ENCODE measurements around the gene BCL2L15. TPM values are rescaled to one million over a fixed set of nuclear protein-coding genes. Genes with fewer than 3 reads are reported as not detected.

The BCL2L15 gene
- total RNA-seq, 2 experiments from 2014 or later, result 0.98 to 1.1 TPM

GRCh38 chr1:113904293-113904673 lies 16.9 kb upstream of the BCL2L15 start:
- no peaks in the 10 kb centered on the region for H3K27me3 Mint-ChIP-seq

DNA sequence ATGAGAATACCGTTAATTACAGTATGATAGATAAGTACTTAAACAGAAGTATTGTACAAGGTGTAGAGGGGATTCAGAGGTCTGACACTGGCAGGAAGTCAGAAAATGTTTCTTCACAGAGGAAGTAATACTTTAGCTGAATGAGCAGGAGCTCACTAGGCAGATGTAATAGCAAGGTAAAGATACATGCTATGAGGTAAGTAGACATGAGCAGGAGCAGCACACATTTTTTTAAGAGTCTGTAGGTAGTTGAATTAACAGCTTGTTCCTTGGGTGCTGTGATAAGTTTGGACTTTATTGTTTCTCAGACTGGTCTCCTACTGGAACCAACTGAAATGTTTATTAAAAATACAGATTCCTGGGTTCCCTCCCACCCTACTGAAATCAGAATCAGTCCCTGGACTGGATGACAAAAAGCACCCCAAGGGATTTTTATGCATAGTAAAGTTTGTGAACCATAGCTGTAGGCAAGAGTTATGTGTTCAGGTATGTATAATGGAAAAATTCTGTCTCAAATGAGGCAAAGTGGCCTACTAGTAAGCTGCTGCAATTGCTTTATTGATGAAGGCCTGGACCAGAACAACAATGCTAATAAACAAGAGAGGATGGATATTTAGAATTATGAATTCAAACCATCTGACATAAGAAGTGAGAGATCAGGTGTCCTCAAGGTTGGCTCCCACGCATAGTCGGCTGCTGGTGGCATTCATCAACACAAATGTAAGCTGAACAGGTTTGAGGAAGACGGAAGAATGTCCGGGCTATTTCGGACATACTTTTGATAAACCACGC lies 16.3 kb upstream of the BCL2L15 start:
- H3K27me3 Mint-ChIP-seq, result no peaks in the 10 kb centered on the region
- peak; percentile 12 for DNase-seq
- CTCF ChIA-PET, result interaction anchor here (0.8 to 5.9 kb wide), 14 partner anchors 7 to 92 kb away, joined by 3 to 38 read pairs (median 4); partner anchors contain the start of genes HIPK1 and RSBN1

More at GRCh38 chr1:113904293-113904673, 16.9 kb upstream of the BCL2L15 start:
- DNase-seq, result peak; percentile 75
- Mint-ChIP-seq H3K36me3 (ENCODE audit: low read depth) (peaks cover 54% of the 10 kb centered on the region), H3K9me3 (no peaks in the 10 kb centered on the region), H3K27ac (peak overlapping the region; percentile 96), H3K4me1 (peaks cover 64% of the 10 kb centered on the region), H3K4me3 (peak overlapping the region; percentile 89)
- POLR2A ChIA-PET, result interaction anchor here (0.6 to 2.2 kb wide), 7 partner anchors 25 to 93 kb away, joined by 3 to 10 read pairs (median 4); partner anchors contain the start of gene HIPK1
- CTCF ChIA-PET, result interaction anchor here (0.8 to 5.9 kb wide), 14 partner anchors 8 to 92 kb away, joined by 3 to 38 read pairs (median 4); partner anchors contain the start of genes HIPK1 and RSBN1

GRCh38 chr1:113901191-113901590 lies 13.8 kb upstream of the BCL2L15 start:
- Mint-ChIP-seq H3K27ac (peak overlapping the region; percentile 23), H3K9me3 (no peaks in the 10 kb centered on the region), H3K4me1 (peaks cover 56% of the 10 kb centered on the region), H3K36me3 (ENCODE audit: low read depth) (peaks cover 67% of the 10 kb centered on the region), H3K27me3 (no peaks in the 10 kb centered on the region), H3K4me3 (no peak overlapping the region)
- ChIA-PET CTCF (interaction anchor here (0.8 to 2.3 kb wide), 3 partner anchors 12 to 46 kb away, joined by 3 to 8 read pairs (median 3); no protein-coding TSS in a partner anchor), POLR2A (no interaction called here)
- DNase-seq, result no peak

More for the DNA sequence above, 16.3 kb upstream of the BCL2L15 start:
- POLR2A ChIA-PET, result interaction anchor here (0.6 to 2.2 kb wide), 6 partner anchors 25 to 92 kb away, joined by 3 to 10 read pairs (median 4); partner anchors contain the start of gene HIPK1
- no peaks in the 10 kb centered on the region for H3K9me3 Mint-ChIP-seq
- H3K27ac Mint-ChIP-seq, result peak overlapping the region; percentile 96
- peaks cover 58% of the 10 kb centered on the region for H3K36me3 Mint-ChIP-seq (ENCODE audit: low read depth)
- peak overlapping the region; percentile 89 for H3K4me3 Mint-ChIP-seq
- peaks cover 66% of the 10 kb centered on the region for H3K4me1 Mint-ChIP-seq

DNA sequence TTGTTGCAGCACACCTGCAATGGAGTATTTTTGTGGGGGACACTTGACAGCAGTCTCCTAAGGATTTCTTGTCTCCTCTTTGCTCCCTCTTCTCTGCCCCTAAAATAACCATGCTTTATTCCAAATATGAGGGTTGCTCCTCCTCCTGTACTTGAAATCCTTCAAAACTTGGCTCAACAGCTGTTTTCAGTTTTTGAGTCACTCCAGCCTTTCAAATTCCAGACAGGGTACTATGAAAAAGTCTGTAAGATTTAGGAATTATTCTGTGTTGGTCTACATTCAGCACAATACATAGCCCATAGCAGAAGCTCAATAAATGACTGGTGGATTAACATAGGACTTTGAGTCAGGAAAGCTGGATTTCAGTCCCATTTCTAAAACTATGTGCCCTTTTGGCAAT lies 11.7 kb upstream of the BCL2L15 start:
- Mint-ChIP-seq H3K27ac (no peak overlapping the region), H3K4me3 (no peak overlapping the region), H3K36me3 (ENCODE audit: low read depth) (peaks cover 83% of the 10 kb centered on the region), H3K4me1 (peaks cover 54% of the 10 kb centered on the region), H3K9me3 (no peaks in the 10 kb centered on the region), H3K27me3 (no peaks in the 10 kb centered on the region)
- no peak for DNase-seq
- ChIA-PET CTCF (interaction anchor here (0.6 to 1.4 kb wide), 3 partner anchors 16 to 417 kb away, joined by 3 read pairs; no protein-coding TSS in a partner anchor), POLR2A (no interaction called here)

GRCh38 chr1:113898241-113898814 lies 10.9 kb upstream of the BCL2L15 start:
- Mint-ChIP-seq H3K27me3 (no peaks in the 10 kb centered on the region), H3K4me3 (no peak overlapping the region), H3K36me3 (ENCODE audit: low read depth) (peaks cover 87% of the 10 kb centered on the region), H3K4me1 (peaks cover 47% of the 10 kb centered on the region), H3K9me3 (no peaks in the 10 kb centered on the region), H3K27ac (no peak overlapping the region)
- ChIA-PET POLR2A (no interaction called here), CTCF (interaction anchor here (0.6 to 0.7 kb wide), 2 partner anchors 23 to 33 kb away, joined by 3 read pairs; no protein-coding TSS in a partner anchor)
- DNase-seq, result no peak

- no peak overlapping the region for H3K27ac Mint-ChIP-seq
- ChIA-PET CTCF (interaction anchor here (0.7 to 1.5 kb wide), 5 partner anchors 9 to 39 kb away, joined by 3 to 4 read pairs (median 3); partner anchors contain the start of genes AP4B1 and DCLRE1B), POLR2A (interaction anchor here (0.6 kb wide), 1 partner anchor 143 kb away, joined by 3 read pairs; no protein-coding TSS in a partner anchor)
- H3K4me1 Mint-ChIP-seq, result peaks cover 24% of the 10 kb centered on the region
- H3K36me3 Mint-ChIP-seq (ENCODE audit: low read depth), result peaks cover 65% of the 10 kb centered on the region
- no peak for DNase-seq
- no peaks in the 10 kb centered on the region for H3K9me3 Mint-ChIP-seq
- H3K4me3 Mint-ChIP-seq, result no peak overlapping the region
- H3K27me3 Mint-ChIP-seq, result no peaks in the 10 kb centered on the region
These were observed 8.6 kb upstream of the BCL2L15 start for GRCh38 chr1:113895961-113896360.

DNA sequence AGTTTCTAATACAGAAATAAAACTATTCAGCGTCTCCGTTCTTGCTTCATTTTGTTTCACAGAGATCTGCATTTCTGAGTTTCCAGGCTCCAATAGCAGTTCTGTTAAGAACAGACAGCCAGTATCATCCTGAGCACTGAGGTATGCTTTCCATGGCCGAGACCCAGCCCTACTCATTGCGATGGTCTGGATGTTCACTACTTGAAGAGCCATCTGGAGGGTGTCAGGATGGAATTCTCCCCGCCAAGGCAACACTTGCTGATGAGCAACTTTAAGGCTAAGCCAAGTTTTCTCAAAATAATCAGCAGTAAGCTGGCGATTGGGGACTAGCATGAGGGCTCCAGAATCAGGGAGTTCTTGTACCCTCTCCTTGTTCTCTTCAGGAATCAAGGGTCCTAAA lies 7.7 kb upstream of the BCL2L15 start:
- Mint-ChIP-seq H3K9me3 (no peaks in the 10 kb centered on the region), H3K4me1 (peaks cover 22% of the 10 kb centered on the region), H3K36me3 (ENCODE audit: low read depth) (peaks cover 62% of the 10 kb centered on the region), H3K4me3 (no peak overlapping the region), H3K27me3 (no peaks in the 10 kb centered on the region), H3K27ac (no peak overlapping the region)
- DNase-seq, result no peak
- POLR2A ChIA-PET, result no interaction called here
- CTCF ChIA-PET, result interaction anchor here (0.8 kb wide), 2 partner anchors 9 to 21 kb away, joined by 3 to 4 read pairs; partner anchors contain the start of gene AP4B1

GRCh38 chr1:113893267-113893666 lies 5.9 kb upstream of the BCL2L15 start:
- Mint-ChIP-seq H3K4me3 (no peak overlapping the region), H3K27me3 (no peaks in the 10 kb centered on the region), H3K4me1 (peaks cover 10% of the 10 kb centered on the region), H3K36me3 (ENCODE audit: low read depth) (peaks cover 44% of the 10 kb centered on the region), H3K9me3 (no peaks in the 10 kb centered on the region), H3K27ac (no peak overlapping the region)
- ChIA-PET CTCF (interaction anchor here (0.7 to 0.8 kb wide), 2 partner anchors 14 to 17 kb away, joined by 3 to 4 read pairs; no protein-coding TSS in a partner anchor), POLR2A (no interaction called here)
- no peak for DNase-seq

- peaks cover 33% of the 10 kb centered on the region for H3K36me3 Mint-ChIP-seq (ENCODE audit: low read depth)
- ChIA-PET POLR2A (no interaction called here), CTCF (interaction anchor here (0.8 to 2.1 kb wide), 2 partner anchors 10 to 12 kb away, joined by 3 to 8 read pairs; no protein-coding TSS in a partner anchor)
- no peaks in the 10 kb centered on the region for H3K9me3 Mint-ChIP-seq
- H3K27ac Mint-ChIP-seq, result peak overlapping the region; percentile 55
- DNase-seq, result no peak
- H3K4me1 Mint-ChIP-seq, result peaks cover 19% of the 10 kb centered on the region
- no peak overlapping the region for H3K4me3 Mint-ChIP-seq
- H3K27me3 Mint-ChIP-seq, result no peaks in the 10 kb centered on the region
These were observed 4.3 kb upstream of the BCL2L15 start for GRCh38 chr1:113891631-113892220.

GRCh38 chr1:113890816-113891215 lies 3.4 kb upstream of the BCL2L15 start:
- Mint-ChIP-seq H3K9me3 (no peaks in the 10 kb centered on the region), H3K4me3 (no peak overlapping the region), H3K27ac (no peak overlapping the region), H3K4me1 (peaks cover 24% of the 10 kb centered on the region), H3K27me3 (no peaks in the 10 kb centered on the region), H3K36me3 (ENCODE audit: low read depth) (peaks cover 25% of the 10 kb centered on the region)
- ChIA-PET POLR2A (no interaction called here), CTCF (interaction anchor here (0.6 to 2.1 kb wide), 3 partner anchors 9 to 478 kb away, joined by 3 to 8 read pairs (median 7); no protein-coding TSS in a partner anchor)
- DNase-seq, result no peak

DNA sequence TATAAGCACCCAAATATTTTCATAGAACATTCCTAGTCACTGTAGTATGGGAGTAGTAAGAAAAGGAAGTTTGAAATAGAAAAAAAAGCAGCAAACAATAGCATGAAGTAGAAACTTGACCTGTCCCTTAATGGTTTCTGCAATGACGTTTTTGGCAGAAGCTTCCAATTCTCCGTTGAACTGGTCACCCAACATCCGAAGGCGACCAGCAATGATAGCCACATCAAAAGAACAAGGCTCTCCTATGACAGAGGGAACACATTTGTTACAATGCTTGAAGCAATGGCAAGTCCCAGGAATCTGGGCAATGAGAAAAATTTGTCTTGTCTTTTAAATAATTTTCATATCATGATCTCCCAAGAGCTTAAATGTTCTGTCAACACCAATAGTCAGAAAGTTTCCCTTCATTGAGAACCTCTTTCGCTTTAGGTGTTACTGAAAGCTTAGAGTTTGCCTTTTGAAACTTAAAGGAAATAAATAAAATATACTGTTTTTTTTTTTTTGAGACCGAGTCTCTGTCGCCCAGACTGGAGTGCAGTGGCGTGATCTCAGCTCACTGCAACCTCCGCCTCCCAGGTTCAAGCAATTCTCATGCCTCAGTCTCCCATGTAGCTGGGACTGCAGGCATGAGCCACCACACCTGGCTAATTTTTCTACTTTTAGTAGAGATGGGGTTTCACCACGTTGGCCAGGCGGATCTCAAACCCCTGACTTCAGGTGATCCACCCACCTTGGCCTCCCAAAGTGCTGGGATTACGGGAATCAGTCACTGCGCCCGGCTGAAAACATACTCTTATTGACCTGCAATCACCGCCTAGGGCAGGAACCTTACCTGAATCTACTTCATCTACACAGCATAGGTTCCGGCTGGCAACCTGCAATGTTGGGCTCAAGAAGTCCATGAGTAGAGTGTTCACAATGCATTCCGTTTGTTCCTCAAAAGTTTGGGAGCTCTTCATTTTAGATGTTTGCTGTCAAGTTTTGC lies 672 bp downstream of the BCL2L15 start:
- Mint-ChIP-seq H3K27ac (no peak overlapping the region), H3K9me3 (no peaks in the 10 kb centered on the region), H3K27me3 (no peaks in the 10 kb centered on the region), H3K4me3 (no peak overlapping the region), H3K4me1 (peaks cover 26% of the 10 kb centered on the region), H3K36me3 (ENCODE audit: low read depth) (peaks cover 10% of the 10 kb centered on the region)
- POLR2A ChIA-PET, result no interaction called here
- CTCF ChIA-PET, result interaction anchor here (0.6 to 1.6 kb wide), 3 partner anchors 12 to 722 kb away, joined by 3 to 7 read pairs (median 5); no protein-coding TSS in a partner anchor
- DNase-seq, result no peak
